Epithelial cell of esophagus (primary cell): ENCODE results near the gene RBM44.
A peak's percentile ranks its signal among the peaks of the same experiment; 100 is the strongest.

ENCODE experiments used
- DNase-seq: peaks from one replicate; pipeline ENCODE4 v3.0.0; 2010; ENCODE audit warnings: low read depth
- H3K4me3 ChIP-seq: 2 replicates; pipeline ENCODE4 v1.5.1; 2011; ENCODE audit warnings: mild to moderate bottlenecking, low read length, control low read depth
- TF ChIP-seq, protein P1 (sequence below): IDR thresholded peaks from 2 replicates; pipeline ENCODE4 v1.5.1; 2011; ENCODE audit warnings: low read depth, mild to moderate bottlenecking, low read length, control low read depth, inconsistent platforms; ENCODE audit not compliant: insufficient read depth; ENCODE audit errors: missing control alignments

The RBM44 gene

GRCh38 chr2:237886685-237887481 is 88.3 kb downstream of the RBM44 start:
- no peak for DNase-seq
- TF ChIP-seq, protein P1, sequence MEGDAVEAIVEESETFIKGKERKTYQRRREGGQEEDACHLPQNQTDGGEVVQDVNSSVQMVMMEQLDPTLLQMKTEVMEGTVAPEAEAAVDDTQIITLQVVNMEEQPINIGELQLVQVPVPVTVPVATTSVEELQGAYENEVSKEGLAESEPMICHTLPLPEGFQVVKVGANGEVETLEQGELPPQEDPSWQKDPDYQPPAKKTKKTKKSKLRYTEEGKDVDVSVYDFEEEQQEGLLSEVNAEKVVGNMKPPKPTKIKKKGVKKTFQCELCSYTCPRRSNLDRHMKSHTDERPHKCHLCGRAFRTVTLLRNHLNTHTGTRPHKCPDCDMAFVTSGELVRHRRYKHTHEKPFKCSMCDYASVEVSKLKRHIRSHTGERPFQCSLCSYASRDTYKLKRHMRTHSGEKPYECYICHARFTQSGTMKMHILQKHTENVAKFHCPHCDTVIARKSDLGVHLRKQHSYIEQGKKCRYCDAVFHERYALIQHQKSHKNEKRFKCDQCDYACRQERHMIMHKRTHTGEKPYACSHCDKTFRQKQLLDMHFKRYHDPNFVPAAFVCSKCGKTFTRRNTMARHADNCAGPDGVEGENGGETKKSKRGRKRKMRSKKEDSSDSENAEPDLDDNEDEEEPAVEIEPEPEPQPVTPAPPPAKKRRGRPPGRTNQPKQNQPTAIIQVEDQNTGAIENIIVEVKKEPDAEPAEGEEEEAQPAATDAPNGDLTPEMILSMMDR, result no peak
- H3K4me3 ChIP-seq, result no peak overlapping the region

DNA sequence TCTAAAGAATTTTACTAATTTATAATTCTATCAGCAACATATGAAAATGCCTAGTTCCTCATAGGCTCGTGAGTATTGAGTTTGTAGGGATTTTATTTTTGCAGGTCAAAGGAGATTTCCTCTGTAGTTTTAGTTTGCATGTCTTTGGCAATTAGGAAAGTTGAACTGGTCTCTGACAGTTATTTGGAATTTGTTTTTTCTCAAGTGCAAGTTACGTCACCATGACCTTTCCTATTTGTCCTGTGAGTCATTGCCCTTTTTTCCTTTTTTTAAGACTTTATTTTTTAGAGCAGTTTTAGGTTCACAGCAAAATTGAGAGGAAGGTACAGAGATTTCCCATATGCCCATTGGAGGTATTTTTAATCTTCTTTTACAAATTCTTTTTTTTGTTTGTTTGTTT is 89.8 kb downstream of the RBM44 start:
- no peak overlapping the region for H3K4me3 ChIP-seq
- DNase-seq, result peak; percentile 30
- TF ChIP-seq, protein P1, result no peak

DNA sequence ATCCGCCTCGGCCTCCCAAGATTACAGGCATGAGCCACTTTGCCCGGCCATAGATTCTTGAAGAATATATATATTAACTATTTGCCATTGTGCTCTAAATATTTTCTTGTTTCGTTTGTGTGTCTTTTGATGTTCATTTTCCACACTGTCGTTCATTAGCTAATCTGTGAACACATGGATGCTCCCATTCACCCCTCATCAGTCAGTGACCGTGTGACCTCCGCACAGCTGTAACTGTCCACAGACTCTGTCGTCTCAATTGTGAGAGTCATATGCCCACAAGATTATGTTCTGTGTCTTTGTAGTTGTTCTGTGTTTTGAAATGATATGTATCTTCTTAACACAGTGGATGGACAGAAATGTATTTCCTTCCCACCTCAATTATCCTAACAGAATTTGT is 90.4 kb downstream of the RBM44 start:
- H3K4me3 ChIP-seq, result no peak overlapping the region
- no peak for DNase-seq
- TF ChIP-seq, protein P1, result no peak

- TF ChIP-seq, protein P1, result no peak
- no peak for DNase-seq
- H3K4me3 ChIP-seq, result no peak overlapping the region
Observed at GRCh38 chr2:237889811-237890210, 91.2 kb downstream of the RBM44 start.
